Measurements from ENCODE around the gene EDN3. TPM values are rescaled to one million over a fixed set of nuclear protein-coding genes. Genes with fewer than 3 reads are reported as not detected.

The EDN3 gene
- total RNA-seq = not detected in 2 replicates

- intact Hi-C loops (cut with micrococcal nuclease) = no loop called here
- H3K9me3 Mint-ChIP-seq = no peaks in the 10 kb centered on the region
- DNase-seq (ENCODE audit: low spot score) = no peak
- H3K27ac Mint-ChIP-seq = no peak within 1 kb of the TSS
- H3K4me1 Mint-ChIP-seq (ENCODE audit: low read depth) = no peaks in the 10 kb centered on the region
- H3K27me3 Mint-ChIP-seq (ENCODE audit: low read depth) = peaks cover 54% of the 10 kb centered on the region
- H3K4me3 Mint-ChIP-seq (ENCODE audit: low read depth) = no peak within 1 kb of the TSS
- H3K36me3 Mint-ChIP-seq (ENCODE audit: low read depth) = no peaks in the 10 kb centered on the region
These were observed at the start of gene EDN3 for GRCh38 chr20:59300333-59301081. Gene EDN3 (plus strand): TSS chr20:59300611. CDS start chr20:59300813, 202 bp downstream.

GRCh38 chr20:59253325-59253724 is 47.1 kb upstream of the EDN3 start:
- H3K4me3 Mint-ChIP-seq (ENCODE audit: low read depth) = no peak overlapping the region
- intact Hi-C loops (cut with micrococcal nuclease) = loop anchor here (5.0 kb wide), 1 partner anchor 86 kb away; no protein-coding TSS in a partner anchor
- H3K27me3 Mint-ChIP-seq (ENCODE audit: low read depth) = peaks cover 1% of the 10 kb centered on the region
- peaks cover 43% of the 10 kb centered on the region for H3K4me1 Mint-ChIP-seq (ENCODE audit: low read depth)
- DNase-seq (ENCODE audit: low spot score) = no peak
- peak overlapping the region; percentile 74 for H3K27ac Mint-ChIP-seq
- peaks cover 55% of the 10 kb centered on the region for H3K36me3 Mint-ChIP-seq (ENCODE audit: low read depth)
- H3K9me3 Mint-ChIP-seq = peaks cover 18% of the 10 kb centered on the region

GRCh38 chr20:59253779-59254319 is 46.6 kb upstream of the EDN3 start:
- intact Hi-C loops (cut with micrococcal nuclease) = loop anchor here (5.0 kb wide), 1 partner anchor 87 kb away; no protein-coding TSS in a partner anchor

DNA sequence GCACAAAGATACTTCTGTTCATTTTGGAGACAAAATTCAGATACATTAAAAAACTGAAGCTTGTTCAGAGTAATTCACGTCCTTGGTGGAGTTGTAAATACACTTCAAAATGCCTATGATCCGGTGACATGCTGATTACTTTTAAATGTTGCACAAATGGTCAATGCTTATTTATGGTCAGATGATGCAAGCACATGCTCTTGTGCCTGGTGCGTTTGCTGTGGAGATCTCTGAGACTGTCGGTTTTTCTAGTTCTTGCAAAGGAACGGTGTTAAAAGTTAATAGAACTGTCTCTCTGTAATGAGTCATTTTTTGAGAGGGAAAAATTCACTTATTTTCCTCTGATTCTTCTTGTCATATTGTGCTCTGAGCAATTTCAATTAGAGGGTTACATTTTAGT is 45.2 kb upstream of the EDN3 start:
- peaks cover 17% of the 10 kb centered on the region for H3K9me3 Mint-ChIP-seq
- peaks cover 41% of the 10 kb centered on the region for H3K36me3 Mint-ChIP-seq (ENCODE audit: low read depth)
- no peak overlapping the region for H3K4me3 Mint-ChIP-seq (ENCODE audit: low read depth)
- no peak overlapping the region for H3K27ac Mint-ChIP-seq
- DNase-seq (ENCODE audit: low spot score) = no peak
- H3K4me1 Mint-ChIP-seq (ENCODE audit: low read depth) = peaks cover 50% of the 10 kb centered on the region
- peaks cover 8% of the 10 kb centered on the region for H3K27me3 Mint-ChIP-seq (ENCODE audit: low read depth)
- intact Hi-C loops (cut with micrococcal nuclease) = no loop called here

More at GRCh38 chr20:59253779-59254319, 46.6 kb upstream of the EDN3 start:
- peaks cover 1% of the 10 kb centered on the region for H3K27me3 Mint-ChIP-seq (ENCODE audit: low read depth)
- DNase-seq (ENCODE audit: low spot score) = peak; percentile 14
- peaks cover 46% of the 10 kb centered on the region for H3K4me1 Mint-ChIP-seq (ENCODE audit: low read depth)
- H3K36me3 Mint-ChIP-seq (ENCODE audit: low read depth) = peaks cover 49% of the 10 kb centered on the region
- H3K9me3 Mint-ChIP-seq = peaks cover 18% of the 10 kb centered on the region
- peak overlapping the region; percentile 20 for H3K4me3 Mint-ChIP-seq (ENCODE audit: low read depth)
- H3K27ac Mint-ChIP-seq = peak overlapping the region; percentile 74

DNA sequence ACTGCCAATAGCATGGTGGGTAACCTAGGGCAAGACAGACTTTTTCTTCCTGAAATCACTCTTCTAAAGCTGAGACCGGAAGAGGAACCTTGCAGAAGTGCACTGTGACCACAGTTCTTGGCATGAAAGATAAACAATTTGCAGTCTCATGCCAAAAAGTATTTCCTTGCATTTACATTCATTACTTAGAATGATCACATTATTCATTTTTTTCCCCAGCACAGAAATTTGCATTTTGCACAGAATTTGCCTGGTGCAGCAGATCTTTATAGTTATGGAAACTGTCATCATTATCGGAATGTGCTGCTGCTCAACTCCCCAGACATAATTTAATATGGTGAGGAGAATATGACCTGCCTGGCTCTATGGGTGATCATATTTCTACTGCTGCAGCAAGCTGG is 42.2 kb upstream of the EDN3 start:
- Mint-ChIP-seq H3K4me3 (ENCODE audit: low read depth) (no peak overlapping the region), H3K36me3 (ENCODE audit: low read depth) (peaks cover 18% of the 10 kb centered on the region)
- intact Hi-C loops (cut with micrococcal nuclease) = no loop called here

DNA sequence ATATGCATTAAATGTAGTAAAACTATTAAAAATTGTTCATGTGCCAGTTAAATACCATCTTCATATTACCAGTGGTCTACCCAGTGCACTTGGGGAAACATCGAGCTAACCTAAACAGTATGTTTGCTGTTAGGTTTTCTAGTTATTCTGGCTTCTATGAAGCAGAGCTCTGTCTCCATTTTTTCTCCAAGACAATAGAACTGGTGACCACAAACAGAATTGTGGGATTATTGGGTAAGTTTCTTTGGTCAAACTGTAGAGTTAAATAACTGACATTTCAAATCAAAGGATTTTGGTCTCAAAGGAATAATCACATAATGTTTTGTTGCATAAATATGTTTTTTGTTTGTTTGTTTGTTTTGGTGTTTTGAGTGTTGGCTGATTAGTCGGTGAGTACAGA is 40.5 kb upstream of the EDN3 start:
- intact Hi-C loops (cut with micrococcal nuclease) = no loop called here
- H3K9me3 Mint-ChIP-seq = no peaks in the 10 kb centered on the region
- no peak overlapping the region for H3K4me3 Mint-ChIP-seq (ENCODE audit: low read depth)
- DNase-seq (ENCODE audit: low spot score) = no peak
- no peak overlapping the region for H3K27ac Mint-ChIP-seq
- H3K27me3 Mint-ChIP-seq (ENCODE audit: low read depth) = peaks cover 38% of the 10 kb centered on the region
- peaks cover 6% of the 10 kb centered on the region for H3K36me3 Mint-ChIP-seq (ENCODE audit: low read depth)
- H3K4me1 Mint-ChIP-seq (ENCODE audit: low read depth) = peaks cover 23% of the 10 kb centered on the region

More for the DNA sequence above, 42.2 kb upstream of the EDN3 start:
- peaks cover 25% of the 10 kb centered on the region for H3K27me3 Mint-ChIP-seq (ENCODE audit: low read depth)
- H3K27ac Mint-ChIP-seq = peak overlapping the region; percentile 44
- H3K9me3 Mint-ChIP-seq = no peaks in the 10 kb centered on the region
- peaks cover 39% of the 10 kb centered on the region for H3K4me1 Mint-ChIP-seq (ENCODE audit: low read depth)
- DNase-seq (ENCODE audit: low spot score) = no peak

GRCh38 chr20:59265298-59265697 is 35.1 kb upstream of the EDN3 start:
- no peak overlapping the region for H3K4me3 Mint-ChIP-seq (ENCODE audit: low read depth)
- H3K27me3 Mint-ChIP-seq (ENCODE audit: low read depth) = peaks cover 70% of the 10 kb centered on the region
- H3K27ac Mint-ChIP-seq = no peak overlapping the region
- no peaks in the 10 kb centered on the region for H3K9me3 Mint-ChIP-seq
- no peak for DNase-seq (ENCODE audit: low spot score)
- intact Hi-C loops (cut with micrococcal nuclease) = no loop called here
- no peaks in the 10 kb centered on the region for H3K36me3 Mint-ChIP-seq (ENCODE audit: low read depth)
- peaks cover 10% of the 10 kb centered on the region for H3K4me1 Mint-ChIP-seq (ENCODE audit: low read depth)

DNA sequence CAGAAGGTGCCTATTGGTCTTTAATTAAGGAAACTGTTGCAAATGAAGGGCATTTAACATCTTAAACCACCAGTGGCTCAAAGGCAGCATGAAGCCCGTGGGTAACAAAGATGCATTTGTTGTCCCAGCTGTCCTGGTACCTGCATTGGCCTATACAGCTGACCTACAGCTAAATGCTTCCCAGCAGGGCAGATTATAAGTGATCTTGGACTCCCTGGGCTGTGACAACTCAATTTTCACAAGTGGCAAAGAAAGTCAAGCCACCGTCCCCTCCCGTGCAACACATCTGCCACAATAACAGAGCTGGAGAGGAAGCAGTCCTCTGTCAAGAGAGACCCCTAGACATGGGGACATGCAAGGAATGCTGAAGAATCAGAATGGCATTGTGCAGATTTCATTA is 31.5 kb upstream of the EDN3 start:
- no peak for DNase-seq (ENCODE audit: low spot score)

GRCh38 chr20:59269411-59270025 is 30.9 kb upstream of the EDN3 start:
- Mint-ChIP-seq H3K36me3 (ENCODE audit: low read depth) (no peaks in the 10 kb centered on the region), H3K4me1 (ENCODE audit: low read depth) (peaks cover 24% of the 10 kb centered on the region), H3K27ac (no peak overlapping the region), H3K9me3 (no peaks in the 10 kb centered on the region), H3K4me3 (ENCODE audit: low read depth) (no peak overlapping the region), H3K27me3 (ENCODE audit: low read depth) (peaks cover 62% of the 10 kb centered on the region)
- intact Hi-C loops (cut with micrococcal nuclease) = no loop called here
- DNase-seq (ENCODE audit: low spot score) = no peak

More for the DNA sequence above, 31.5 kb upstream of the EDN3 start:
- Mint-ChIP-seq H3K4me1 (ENCODE audit: low read depth) (peaks cover 18% of the 10 kb centered on the region), H3K9me3 (no peaks in the 10 kb centered on the region), H3K27me3 (ENCODE audit: low read depth) (peaks cover 62% of the 10 kb centered on the region), H3K4me3 (ENCODE audit: low read depth) (no peak overlapping the region), H3K36me3 (ENCODE audit: low read depth) (no peaks in the 10 kb centered on the region), H3K27ac (no peak overlapping the region)
- intact Hi-C loops (cut with micrococcal nuclease) = no loop called here

GRCh38 chr20:59270380-59270779 is 30.0 kb upstream of the EDN3 start:
- H3K36me3 Mint-ChIP-seq (ENCODE audit: low read depth) = no peaks in the 10 kb centered on the region
- intact Hi-C loops (cut with micrococcal nuclease) = no loop called here

DNA sequence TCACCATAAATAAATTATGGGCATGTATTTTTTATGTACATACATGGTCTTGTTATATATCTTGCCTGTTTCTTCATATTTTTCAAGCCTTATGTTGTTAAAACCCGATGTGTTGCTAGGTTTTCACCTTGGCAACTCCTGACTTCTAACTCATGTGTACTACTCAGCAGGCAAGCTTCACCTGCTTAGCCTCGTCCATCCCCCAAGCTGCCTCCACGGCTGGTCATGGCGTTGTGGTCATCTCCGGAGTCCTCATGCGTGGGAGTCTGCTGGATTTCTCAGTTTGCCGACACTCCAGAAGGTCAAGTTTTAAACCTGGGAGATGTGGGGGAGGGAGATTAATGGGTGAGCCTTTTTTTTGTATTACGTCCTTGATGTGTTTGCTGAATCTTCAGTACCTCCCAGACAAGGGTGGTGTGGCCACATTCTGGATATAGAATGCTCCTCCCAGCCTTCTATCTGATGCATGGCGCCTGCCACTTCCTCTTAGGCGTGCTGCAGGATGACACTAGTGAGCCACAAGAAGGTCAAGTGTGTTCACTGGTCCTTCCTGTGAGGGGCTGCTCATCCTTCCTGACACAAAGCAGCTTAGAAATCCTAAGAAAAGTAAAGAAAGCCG is 26.6 kb upstream of the EDN3 start:
- Mint-ChIP-seq H3K4me3 (ENCODE audit: low read depth) (no peak overlapping the region), H3K27ac (no peak overlapping the region), H3K27me3 (ENCODE audit: low read depth) (peaks cover 30% of the 10 kb centered on the region), H3K9me3 (no peaks in the 10 kb centered on the region), H3K4me1 (ENCODE audit: low read depth) (peaks cover 24% of the 10 kb centered on the region), H3K36me3 (ENCODE audit: low read depth) (no peaks in the 10 kb centered on the region)
- intact Hi-C loops (cut with micrococcal nuclease) = no loop called here
- no peak for DNase-seq (ENCODE audit: low spot score)

More at GRCh38 chr20:59270380-59270779, 30.0 kb upstream of the EDN3 start:
- peaks cover 57% of the 10 kb centered on the region for H3K27me3 Mint-ChIP-seq (ENCODE audit: low read depth)
- no peaks in the 10 kb centered on the region for H3K9me3 Mint-ChIP-seq
- no peak for DNase-seq (ENCODE audit: low spot score)
- no peak overlapping the region for H3K27ac Mint-ChIP-seq
- H3K4me3 Mint-ChIP-seq (ENCODE audit: low read depth) = no peak overlapping the region
- H3K4me1 Mint-ChIP-seq (ENCODE audit: low read depth) = peaks cover 24% of the 10 kb centered on the region

- H3K4me1 Mint-ChIP-seq (ENCODE audit: low read depth) = peaks cover 14% of the 10 kb centered on the region
- no peaks in the 10 kb centered on the region for H3K9me3 Mint-ChIP-seq
- H3K4me3 Mint-ChIP-seq (ENCODE audit: low read depth) = no peak overlapping the region
- no peak overlapping the region for H3K27ac Mint-ChIP-seq
- no peaks in the 10 kb centered on the region for H3K36me3 Mint-ChIP-seq (ENCODE audit: low read depth)
- intact Hi-C loops (cut with micrococcal nuclease) = no loop called here
- DNase-seq (ENCODE audit: low spot score) = no peak
- peaks cover 18% of the 10 kb centered on the region for H3K27me3 Mint-ChIP-seq (ENCODE audit: low read depth)
These were observed 23.5 kb upstream of the EDN3 start for GRCh38 chr20:59276938-59277337.
